ENCODE results near the gene SCGB1A1. TPM values are rescaled to one million over a fixed set of nuclear protein-coding genes. Genes with fewer than 3 reads are reported as not detected.

The SCGB1A1 gene
- total RNA-seq, 2 experiments from 2014 or later, result not detected

Other genes starting within 250 kb of the SCGB1A1 start
- gene SCGB1D1, start 228.8 kb upstream of the SCGB1A1 start, total RNA-seq, result not detected
- gene SCGB2A1, start 210.4 kb upstream of the SCGB1A1 start, total RNA-seq, result not detected
- gene SCGB1D2, start 176.8 kb upstream of the SCGB1A1 start, total RNA-seq, result not detected
- gene SCGB2A2, start 148.9 kb upstream of the SCGB1A1 start, total RNA-seq, result not detected
- gene SCGB1D4, start 120.0 kb upstream of the SCGB1A1 start, total RNA-seq, result not detected
- gene ASRGL1, start 81.6 kb upstream of the SCGB1A1 start, total RNA-seq, result 1 to 10 TPM; 7.7 to 8.2 TPM
- 10 to 100 TPM; 83.7 to 85.2 TPM for gene AHNAK, start 127.8 kb downstream of the SCGB1A1 start, total RNA-seq
- gene EEF1G, start 154.9 kb downstream of the SCGB1A1 start, total RNA-seq, result 1,000 to 10,000 TPM; 1,956 to 1,989 TPM
- 10 to 100 TPM; 32.7 to 34.2 TPM for gene TUT1, start 172.5 kb downstream of the SCGB1A1 start, total RNA-seq
- 100 to 1,000 TPM; 166 to 167 TPM for gene MTA2, start 182.8 kb downstream of the SCGB1A1 start, total RNA-seq
- gene EML3, start 193.7 kb downstream of the SCGB1A1 start, total RNA-seq, result 100 to 1,000 TPM; 113 to 116 TPM
- gene ROM1, start 194.2 kb downstream of the SCGB1A1 start, total RNA-seq, result 1 to 10 TPM; 1.1 to 1.5 TPM
- 10 to 100 TPM; 67.0 to 70.4 TPM for gene B3GAT3, start 203.0 kb downstream of the SCGB1A1 start, total RNA-seq
- gene GANAB, start 227.6 kb downstream of the SCGB1A1 start, total RNA-seq, result 100 to 1,000 TPM; 247 to 249 TPM
- gene INTS5, start 234.3 kb downstream of the SCGB1A1 start, total RNA-seq, result 10 to 100 TPM; 30.2 to 30.8 TPM
- gene C11orf98, start 246.2 kb downstream of the SCGB1A1 start, total RNA-seq, result 100 to 1,000 TPM; 107 to 110 TPM
- gene CSKMT, start 246.3 kb downstream of the SCGB1A1 start, total RNA-seq, result 10 to 100 TPM; 27.7 to 33.9 TPM

Data from activated CD4-positive, alpha-beta memory T cell treated with anti-CD3 and anti-CD28 coated beads for 36 hours (primary cell).